GM20000 (cell line): Measurements from ENCODE around the gene OBSCN.

Experiments used
- DNase-seq: peaks from one replicate; pipeline ENCODE4 v3.0.0; 2012; ENCODE audit warnings: low spot score
- TF ChIP-seq, protein P1 (sequence below): IDR thresholded peaks from 2 replicates; pipeline ENCODE4 v1.5.1; 2012; ENCODE audit warnings: mild to moderate bottlenecking, control low read depth; ENCODE audit errors: extremely low read depth, missing control alignments

Gene OBSCN

DNA sequence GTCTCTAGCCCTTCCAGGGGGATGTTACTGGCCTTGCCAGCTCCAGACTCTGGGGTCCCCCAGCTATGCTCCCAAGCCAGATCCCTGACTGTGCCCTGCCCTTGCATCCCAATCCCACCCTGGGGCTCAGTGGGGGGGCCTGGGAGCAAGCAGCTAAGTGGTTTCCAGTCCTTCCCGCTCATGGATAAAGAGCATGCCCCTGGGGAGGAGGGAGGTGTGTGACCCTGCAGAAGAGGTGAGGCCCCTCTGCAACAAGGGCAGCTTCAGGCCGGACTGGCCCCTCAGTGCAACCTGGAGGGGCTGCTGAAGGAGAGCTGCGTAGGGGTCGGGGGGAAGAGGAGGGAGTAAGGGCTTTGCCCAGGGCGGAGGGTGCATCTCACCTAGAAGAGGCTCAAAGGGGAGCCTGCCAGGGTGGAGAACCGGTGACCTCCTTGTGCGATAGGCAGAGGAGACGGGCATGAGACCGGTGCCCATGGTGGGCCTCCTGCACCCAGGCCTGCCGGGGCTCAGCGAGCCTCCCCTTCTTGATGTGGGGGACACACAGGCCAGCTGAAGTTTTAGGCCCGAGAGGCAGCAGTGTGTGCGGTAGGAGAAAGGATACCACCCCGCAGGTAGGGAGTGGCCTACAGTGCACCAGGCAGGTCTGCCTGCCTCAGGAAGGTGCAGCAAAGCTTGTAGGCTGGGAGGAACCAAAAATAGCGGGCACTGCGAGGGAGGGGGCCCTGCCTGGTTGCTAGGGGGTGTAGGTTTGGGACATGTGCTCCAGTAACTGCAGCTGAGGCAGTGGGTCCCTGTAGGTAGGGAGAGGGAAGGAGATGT, 3.1 kb downstream of the OBSCN start:
- TF ChIP-seq, protein P1, sequence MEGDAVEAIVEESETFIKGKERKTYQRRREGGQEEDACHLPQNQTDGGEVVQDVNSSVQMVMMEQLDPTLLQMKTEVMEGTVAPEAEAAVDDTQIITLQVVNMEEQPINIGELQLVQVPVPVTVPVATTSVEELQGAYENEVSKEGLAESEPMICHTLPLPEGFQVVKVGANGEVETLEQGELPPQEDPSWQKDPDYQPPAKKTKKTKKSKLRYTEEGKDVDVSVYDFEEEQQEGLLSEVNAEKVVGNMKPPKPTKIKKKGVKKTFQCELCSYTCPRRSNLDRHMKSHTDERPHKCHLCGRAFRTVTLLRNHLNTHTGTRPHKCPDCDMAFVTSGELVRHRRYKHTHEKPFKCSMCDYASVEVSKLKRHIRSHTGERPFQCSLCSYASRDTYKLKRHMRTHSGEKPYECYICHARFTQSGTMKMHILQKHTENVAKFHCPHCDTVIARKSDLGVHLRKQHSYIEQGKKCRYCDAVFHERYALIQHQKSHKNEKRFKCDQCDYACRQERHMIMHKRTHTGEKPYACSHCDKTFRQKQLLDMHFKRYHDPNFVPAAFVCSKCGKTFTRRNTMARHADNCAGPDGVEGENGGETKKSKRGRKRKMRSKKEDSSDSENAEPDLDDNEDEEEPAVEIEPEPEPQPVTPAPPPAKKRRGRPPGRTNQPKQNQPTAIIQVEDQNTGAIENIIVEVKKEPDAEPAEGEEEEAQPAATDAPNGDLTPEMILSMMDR: no peak

GRCh38 chr1:228211531-228212414, 3.9 kb downstream of the OBSCN start:
- TF ChIP-seq, protein P1: no peak
- peak; percentile 26 for DNase-seq

More for the DNA sequence above, 3.1 kb downstream of the OBSCN start:
- DNase-seq: peak; percentile 44

DNA sequence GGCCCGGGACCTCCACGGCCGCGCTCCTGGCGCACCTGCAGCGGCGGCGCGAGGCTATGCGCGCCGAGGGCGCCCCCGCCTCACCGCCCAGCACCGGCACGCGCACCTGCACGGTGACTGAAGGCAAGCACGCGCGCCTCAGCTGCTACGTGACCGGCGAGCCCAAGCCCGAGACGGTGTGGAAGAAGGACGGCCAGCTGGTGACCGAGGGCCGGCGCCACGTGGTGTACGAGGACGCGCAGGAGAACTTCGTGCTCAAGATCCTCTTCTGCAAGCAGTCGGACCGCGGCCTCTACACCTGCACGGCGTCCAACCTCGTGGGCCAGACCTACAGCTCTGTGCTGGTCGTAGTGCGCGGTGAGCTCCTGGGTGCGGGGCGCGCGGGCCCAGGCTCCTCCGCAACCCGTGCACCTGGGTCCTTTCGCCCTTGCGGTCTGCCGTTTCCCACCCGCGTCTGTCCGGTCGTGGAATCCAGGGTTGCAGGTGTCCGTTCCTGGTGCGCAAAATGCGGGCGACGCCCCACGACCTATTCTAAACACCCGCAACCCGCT, 4.6 kb downstream of the OBSCN start:
- TF ChIP-seq, protein P1: no peak
- DNase-seq: no peak

DNA sequence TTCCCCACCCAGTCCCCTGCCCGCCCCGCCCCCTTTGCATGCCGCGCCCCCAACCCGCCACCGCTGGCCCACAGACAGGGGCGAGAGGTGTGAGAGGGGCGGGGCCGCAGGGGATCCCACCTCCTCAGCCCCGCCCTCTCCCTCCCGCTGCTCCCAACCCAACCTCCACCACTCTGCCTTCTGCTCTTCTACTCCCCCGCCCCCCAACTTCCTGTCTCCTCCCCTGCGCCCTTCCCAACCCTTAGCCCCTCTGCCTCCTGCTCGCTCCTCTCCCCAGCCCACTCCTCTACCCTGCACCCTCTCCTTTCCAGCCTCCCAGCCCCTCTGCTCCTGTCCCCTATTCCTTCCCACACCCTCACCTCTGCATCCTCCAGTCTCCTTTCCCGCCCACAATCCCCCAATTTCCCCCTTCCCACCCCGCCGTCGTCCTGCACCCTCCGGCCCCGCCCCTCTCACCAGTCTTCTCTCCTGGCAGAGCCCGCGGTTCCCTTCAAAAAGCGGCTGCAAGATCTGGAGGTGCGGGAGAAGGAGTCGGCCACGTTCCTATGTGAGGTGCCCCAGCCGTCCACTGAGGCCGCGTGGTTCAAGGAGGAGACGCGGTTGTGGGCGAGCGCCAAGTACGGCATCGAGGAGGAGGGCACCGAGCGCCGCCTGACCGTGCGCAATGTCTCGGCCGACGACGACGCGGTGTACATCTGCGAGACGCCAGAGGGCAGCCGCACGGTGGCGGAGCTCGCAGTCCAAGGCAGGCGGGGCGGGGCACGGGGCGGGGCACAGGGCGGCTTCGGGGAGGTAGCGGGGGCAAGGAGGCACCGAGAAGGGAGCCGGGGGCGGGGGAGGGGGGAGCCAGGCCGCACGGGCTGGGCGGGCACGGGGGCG, 5.4 kb downstream of the OBSCN start:
- TF ChIP-seq, protein P1: peak; percentile 75
- peak; percentile 96 for DNase-seq

DNA sequence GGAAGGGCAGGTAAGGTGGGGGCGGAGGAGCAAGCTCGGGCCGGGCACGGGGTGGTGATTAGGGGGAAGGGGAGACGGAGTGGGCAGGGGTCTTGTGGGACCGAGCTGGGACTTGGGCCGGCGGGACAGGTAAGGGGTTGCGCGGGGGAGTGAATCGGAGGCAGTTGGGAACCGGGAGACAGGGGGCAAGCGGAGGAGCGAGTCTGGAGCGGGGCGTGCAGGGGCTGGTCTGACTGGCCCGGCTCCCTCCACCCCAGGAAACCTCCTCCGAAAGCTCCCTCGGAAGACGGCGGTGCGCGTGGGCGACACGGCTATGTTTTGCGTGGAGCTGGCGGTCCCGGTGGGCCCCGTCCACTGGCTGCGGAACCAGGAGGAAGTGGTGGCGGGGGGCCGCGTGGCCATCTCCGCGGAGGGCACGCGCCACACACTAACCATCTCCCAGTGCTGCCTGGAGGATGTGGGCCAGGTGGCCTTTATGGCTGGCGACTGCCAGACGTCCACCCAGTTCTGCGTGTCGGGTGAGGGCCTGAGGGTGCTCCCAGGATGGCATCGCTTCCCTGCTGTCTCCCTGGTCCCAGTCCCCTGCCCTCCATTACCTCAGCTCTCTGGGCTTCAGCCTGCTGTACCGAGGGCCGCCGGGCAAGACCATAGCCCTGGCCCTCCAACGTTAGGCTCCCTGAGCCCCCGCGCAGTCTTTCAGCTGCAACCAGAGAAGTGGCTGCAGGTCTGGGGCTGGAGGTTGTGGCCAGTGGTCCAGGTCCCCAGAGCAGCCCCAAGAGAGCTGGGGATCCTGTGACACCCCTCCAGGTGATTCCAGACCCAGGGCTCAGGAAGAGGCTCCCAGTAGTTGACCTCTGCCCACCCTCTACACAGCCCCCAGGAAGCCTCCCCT, 6.3 kb downstream of the OBSCN start:
- DNase-seq: no peak
- TF ChIP-seq, protein P1: no peak
